GM12878 (cell line): Measurements from ENCODE around the gene NOL11. TPM values are rescaled to one million over a fixed set of nuclear protein-coding genes. Genes with fewer than 3 reads are reported as not detected.

Experiments used
- ATAC-seq: fragments of 200-7000 bp; cut with Tn5 transposase; 3 replicates; pipeline ENCODE4 v1.9.1; 2020; ENCODE audit warnings: mild to moderate bottlenecking, moderate library complexity
- BruUV-seq: library from RNA; stranded (reverse); fragments of 400-500 nt; replicated peaks from 2 replicates; lab custom pipeline; 2021; lab: Mats Ljungman, UMichigan
- CTCF ChIA-PET: fragments of 300-600 bp; sonication (Branson Sonifier 250); formaldehyde crosslinking; extraction: SDS; loops from one replicate; lab custom pipeline; 2021; ENCODE audit warnings: inconsistent platforms; lab: Yijun Ruan, JAX
- POLR2A ChIA-PET: fragments of 350-600 bp; formaldehyde crosslinking; extraction: SDS; loops from one replicate; lab custom pipeline; 2021; ENCODE audit warnings: inconsistent platforms; lab: Charles Lee
- RAD21 ChIA-PET: fragments of 300-600 bp; sonication (Branson Sonifier 250); formaldehyde crosslinking; loops from one replicate; lab custom pipeline; 2023; ENCODE audit warnings: antibody characterized with exemption; ENCODE audit not compliant: unreplicated experiment; lab: Charles Lee
- SMC1A ChIA-PET: fragments of 300-600 bp; sonication (Branson Sonifier 250); formaldehyde crosslinking; loops from one replicate; lab custom pipeline; 2023; ENCODE audit not compliant: unreplicated experiment, uncharacterized antibody; lab: Charles Lee
- DNase-seq: peaks from one replicate; pipeline ENCODE4 v3.0.0-alpha.2; 2011; ENCODE audit warnings: low read depth, low spot score
- FAIRE-seq: peaks from 3 replicates; lab custom pipeline; 2011; peaks lifted over from hg19 to GRCh38; lab: Jason Lieb, UNC
- H2AFZ ChIP-seq: 2 replicates; pipeline ENCODE4 v1.6.0; 2011; ENCODE audit warnings: low read depth, low read length, control low read depth; ENCODE audit not compliant: control insufficient read depth
- H3K27ac ChIP-seq: 2 replicates; pipeline ENCODE4 v1.5.1; 2011; ENCODE audit warnings: control low read depth; ENCODE audit not compliant: control insufficient read depth, insufficient read depth
- H3K27me3 ChIP-seq, 2 experiments: replicated peaks in 1 of 2; 2 replicates each; pipeline versions ENCODE4 v1.6.0 to v1.6.1; 2011; ENCODE audit warnings: low read length in 1 of 2; ENCODE audit not compliant: control insufficient read depth in 2 of 2, insufficient read depth in 2 of 2
- H3K36me3 ChIP-seq, 2 experiments: 2 replicates each; pipeline ENCODE4 v1.5.1; 2011; ENCODE audit warnings: low read length in 1 of 2; ENCODE audit not compliant: control insufficient read depth in 2 of 2, insufficient read depth in 2 of 2
- H3K4me1 ChIP-seq: 2 replicates; pipeline ENCODE4 v1.6.1; 2011; ENCODE audit warnings: mild to moderate bottlenecking, low read length, moderate library complexity, mixed read lengths; ENCODE audit not compliant: control insufficient read depth, insufficient read depth
- H3K4me2 ChIP-seq: 2 replicates; pipeline ENCODE4 v1.6.0; 2011; ENCODE audit warnings: control low read depth; ENCODE audit not compliant: control insufficient read depth, insufficient read depth
- H3K4me3 ChIP-seq: fragments of 200-600 bp; sonication (generic); 2 replicates; pipeline ENCODE4 v1.5.1; 2016
- H3K79me2 ChIP-seq: 2 replicates; pipeline ENCODE4 v1.6.0; 2011; ENCODE audit warnings: low read length; ENCODE audit not compliant: control insufficient read depth, insufficient read depth
- H3K9ac ChIP-seq: 2 replicates; pipeline ENCODE4 v1.8.0; 2011; ENCODE audit warnings: low read length, control low read depth, mixed read lengths; ENCODE audit not compliant: control insufficient read depth, insufficient read depth
- H3K9me3 ChIP-seq: replicated peaks from 3 replicates; pipeline ENCODE4 v1.5.1; 2011; ENCODE audit warnings: mild to moderate bottlenecking, low read length; ENCODE audit not compliant: control insufficient read depth, insufficient read depth
- H4K20me1 ChIP-seq: 2 replicates; pipeline ENCODE4 v1.6.0; 2011; ENCODE audit not compliant: control insufficient read depth, insufficient read depth
- ESRRA ChIP-seq: IDR thresholded peaks from 2 replicates; pipeline ENCODE4 v1.6.1; 2012; ENCODE audit warnings: mild to moderate bottlenecking, low read length, improper control_type of control experiment
- IRF4 ChIP-seq: IDR thresholded peaks from 2 replicates; pipeline ENCODE4 v1.6.1; 2011; ENCODE audit warnings: low read depth, low read length
- KDM1A ChIP-seq: fragments of 200-600 bp; sonication (generic); IDR thresholded peaks from 2 replicates; pipeline ENCODE4 v1.6.1; 2016; ENCODE audit warnings: borderline replicate concordance
- MTA3 ChIP-seq: IDR thresholded peaks from 2 replicates; pipeline ENCODE4 v1.6.1; 2012; ENCODE audit warnings: low read length, inconsistent platforms, borderline replicate concordance
- TBL1XR1 ChIP-seq: IDR thresholded peaks from 2 replicates; pipeline ENCODE4 v1.6.1; 2012; ENCODE audit warnings: low read depth, low read length, improper control_type of control experiment
- YBX1 ChIP-seq: fragments of 450-650 bp; IDR thresholded peaks from 2 replicates; pipeline ENCODE4 v1.6.1; 2016; ENCODE audit warnings: antibody characterized with exemption
- ZSCAN29 ChIP-seq: fragments of 450-650 bp; IDR thresholded peaks from 2 replicates; pipeline ENCODE4 v1.6.1; 2017; ENCODE audit warnings: mild to moderate bottlenecking, moderate library complexity
- WGBS: methylation state at CpG from one replicate; pipeline ENCODE4 v1.1.6; 2016; ENCODE audit warnings: low lambda C conversion rate; ENCODE audit not compliant: insufficient replicate concordance, insufficient coverage; ENCODE audit errors: missing lambda C conversion rate; 5-methylcytosine and 5-hydroxymethylcytosine counted together
- in situ Hi-C: fragments of 300-500 bp; cut with MboI; formaldehyde crosslinking; loops from 9 replicates; pipeline ENCODE4 v1.14.3; 2018; ENCODE audit warnings: mixed read lengths
- intact Hi-C: fragments of 100-400 bp; cut with micrococcal nuclease; formaldehyde crosslinking; loops from one replicate; pipeline ENCODE4 v1.14.2; 2022; ENCODE audit not compliant: unreplicated experiment
- polyA plus RNA-seq, 11 experiments: library from polyadenylated mRNA; depleted of rRNA in 4 of 11; unstranded in 6 of 11; stranded (reverse) in 5 of 11; fragments of >200 nt; fragmentation: Nextera tagmentation in 4 of 11; fragmentation: Illumina TruSeq in 1 of 11; extraction: Ambion mirVana in 4 of 11; extraction: Trizol in 1 of 11; gene quantifications; 1 replicate in 1 of 11; 2 replicates in 10 of 11; pipeline versions ENCODE4 v1.2.1 to v1.2.3, GENCODE V29; 2011 to 2016; ENCODE audit warnings: inconsistent platforms in 2 of 11, missing spikeins in 2 of 11, low read depth in 1 of 11
- total RNA-seq, 4 experiments: library from RNA; depleted of rRNA in 3 of 4; stranded (reverse); fragments of >200 nt in 3 of 4; fragmentation: Illumina TruSeq in 1 of 4; extraction: Trizol in 1 of 4; gene quantifications; 2 replicates each; pipeline versions ENCODE4 v1.2.1 to v1.2.3, GENCODE V29; 2013 to 2021
- TF ChIP-seq, protein P1 (sequence below): fragments of 450-650 bp; formaldehyde crosslinking; IDR thresholded peaks from 2 replicates; pipeline ENCODE4 v1.5.0; 2022; ENCODE audit warnings: mild to moderate bottlenecking, missing genetic modification characterization
- TF ChIP-seq, protein P2 (sequence below): fragments of 450-650 bp; IDR thresholded peaks from 2 replicates; pipeline ENCODE4 v1.6.1; 2017; ENCODE audit warnings: mild to moderate bottlenecking, low read depth, inconsistent platforms; ENCODE audit not compliant: poor library complexity, severe bottlenecking

The NOL11 gene
- total and polyA plus RNA-seq, 10 of the 15 experiments (the other 5 are each of a cell fraction or from before 2014, with no cell fraction given) = 54.8 to 130 (median 94.6) TPM

DNA sequence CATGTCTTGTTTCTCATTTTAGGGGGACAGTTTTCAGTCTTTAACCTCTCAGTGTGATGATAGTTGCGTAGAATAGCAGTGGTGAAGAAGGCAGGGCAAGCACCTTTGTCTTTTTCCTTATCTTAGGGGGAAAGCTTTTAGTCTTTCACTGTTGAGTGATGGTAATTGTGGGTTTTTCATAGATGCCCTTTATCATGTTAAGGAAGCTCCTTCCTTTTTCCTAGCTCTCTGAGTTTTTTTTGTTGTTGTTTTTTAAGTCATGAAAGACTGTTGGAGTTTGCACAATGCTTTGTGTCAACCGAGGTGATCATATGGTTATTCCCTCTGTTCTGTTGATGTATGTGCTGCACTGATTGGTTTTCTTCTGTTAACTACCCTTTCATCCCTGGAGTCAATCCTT is 15.7 kb downstream of the NOL11 start:
- ChIA-PET SMC1A (no interaction called here), CTCF (no interaction called here), RAD21 (interaction anchor here (1.2 kb wide), 1 partner anchor 15 kb away, joined by 3 read pairs; no protein-coding TSS in a partner anchor), POLR2A (interaction anchor here (1.5 kb wide), 1 partner anchor 11 kb away, joined by 3 read pairs; no protein-coding TSS in a partner anchor)
- Histone ChIP-seq H4K20me1 (no peaks in the 10 kb centered on the region), H2AFZ (no peak overlapping the region), H3K27me3 (no peaks in the 10 kb centered on the region), H3K4me2 (no peak overlapping the region), H3K4me1 (no peaks in the 10 kb centered on the region), H3K27ac (no peak overlapping the region), H3K79me2 (no peaks in the 10 kb centered on the region; the same call in none of the 2 replicates), H3K4me3 (no peak overlapping the region), H3K9me3 (no peaks in the 10 kb centered on the region; the same call in 2 of the 3 replicates), H3K36me3 (peaks cover 4 to 32% of the 10 kb centered on the region in 2 experiments), H3K9ac (no peak overlapping the region)
- in situ Hi-C loops (no loop called here), intact Hi-C loops (no loop called here)
- DNase-seq (no peak), FAIRE-seq (no peak), ATAC-seq (no peak)
- WGBS = 95% methylated on average over 2 of the region's 2 CpGs
- no TSS peak for BruUV-seq
- TF ChIP-seq TBL1XR1 (no peak), KDM1A (no peak), ESRRA (no peak), MTA3 (no peak), YBX1 (no peak), ZSCAN29 (no peak), IRF4 (no peak)
- TF ChIP-seq, protein P1, sequence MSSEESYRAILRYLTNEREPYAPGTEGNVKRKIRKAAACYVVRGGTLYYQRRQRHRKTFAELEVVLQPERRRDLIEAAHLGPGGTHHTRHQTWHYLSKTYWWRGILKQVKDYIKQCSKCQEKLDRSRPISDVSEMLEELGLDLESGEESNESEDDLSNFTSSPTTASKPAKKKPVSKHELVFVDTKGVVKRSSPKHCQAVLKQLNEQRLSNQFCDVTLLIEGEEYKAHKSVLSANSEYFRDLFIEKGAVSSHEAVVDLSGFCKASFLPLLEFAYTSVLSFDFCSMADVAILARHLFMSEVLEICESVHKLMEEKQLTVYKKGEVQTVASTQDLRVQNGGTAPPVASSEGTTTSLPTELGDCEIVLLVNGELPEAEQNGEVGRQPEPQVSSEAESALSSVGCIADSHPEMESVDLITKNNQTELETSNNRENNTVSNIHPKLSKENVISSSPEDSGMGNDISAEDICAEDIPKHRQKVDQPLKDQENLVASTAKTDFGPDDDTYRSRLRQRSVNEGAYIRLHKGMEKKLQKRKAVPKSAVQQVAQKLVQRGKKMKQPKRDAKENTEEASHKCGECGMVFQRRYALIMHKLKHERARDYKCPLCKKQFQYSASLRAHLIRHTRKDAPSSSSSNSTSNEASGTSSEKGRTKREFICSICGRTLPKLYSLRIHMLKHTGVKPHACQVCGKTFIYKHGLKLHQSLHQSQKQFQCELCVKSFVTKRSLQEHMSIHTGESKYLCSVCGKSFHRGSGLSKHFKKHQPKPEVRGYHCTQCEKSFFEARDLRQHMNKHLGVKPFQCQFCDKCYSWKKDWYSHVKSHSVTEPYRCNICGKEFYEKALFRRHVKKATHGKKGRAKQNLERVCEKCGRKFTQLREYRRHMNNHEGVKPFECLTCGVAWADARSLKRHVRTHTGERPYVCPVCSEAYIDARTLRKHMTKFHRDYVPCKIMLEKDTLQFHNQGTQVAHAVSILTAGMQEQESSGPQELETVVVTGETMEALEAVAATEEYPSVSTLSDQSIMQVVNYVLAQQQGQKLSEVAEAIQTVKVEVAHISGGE (CRISPR knock-in tag) = no peak
- TF ChIP-seq, protein P2, sequence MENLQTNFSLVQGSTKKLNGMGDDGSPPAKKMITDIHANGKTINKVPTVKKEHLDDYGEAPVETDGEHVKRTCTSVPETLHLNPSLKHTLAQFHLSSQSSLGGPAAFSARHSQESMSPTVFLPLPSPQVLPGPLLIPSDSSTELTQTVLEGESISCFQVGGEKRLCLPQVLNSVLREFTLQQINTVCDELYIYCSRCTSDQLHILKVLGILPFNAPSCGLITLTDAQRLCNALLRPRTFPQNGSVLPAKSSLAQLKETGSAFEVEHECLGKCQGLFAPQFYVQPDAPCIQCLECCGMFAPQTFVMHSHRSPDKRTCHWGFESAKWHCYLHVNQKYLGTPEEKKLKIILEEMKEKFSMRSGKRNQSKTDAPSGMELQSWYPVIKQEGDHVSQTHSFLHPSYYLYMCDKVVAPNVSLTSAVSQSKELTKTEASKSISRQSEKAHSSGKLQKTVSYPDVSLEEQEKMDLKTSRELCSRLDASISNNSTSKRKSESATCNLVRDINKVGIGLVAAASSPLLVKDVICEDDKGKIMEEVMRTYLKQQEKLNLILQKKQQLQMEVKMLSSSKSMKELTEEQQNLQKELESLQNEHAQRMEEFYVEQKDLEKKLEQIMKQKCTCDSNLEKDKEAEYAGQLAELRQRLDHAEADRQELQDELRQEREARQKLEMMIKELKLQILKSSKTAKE = no peak
